Measurements from ENCODE around the gene TOM1.
A peak's percentile ranks its signal among the peaks of the same experiment; 100 is the strongest.

TOM1 gene

DNA sequence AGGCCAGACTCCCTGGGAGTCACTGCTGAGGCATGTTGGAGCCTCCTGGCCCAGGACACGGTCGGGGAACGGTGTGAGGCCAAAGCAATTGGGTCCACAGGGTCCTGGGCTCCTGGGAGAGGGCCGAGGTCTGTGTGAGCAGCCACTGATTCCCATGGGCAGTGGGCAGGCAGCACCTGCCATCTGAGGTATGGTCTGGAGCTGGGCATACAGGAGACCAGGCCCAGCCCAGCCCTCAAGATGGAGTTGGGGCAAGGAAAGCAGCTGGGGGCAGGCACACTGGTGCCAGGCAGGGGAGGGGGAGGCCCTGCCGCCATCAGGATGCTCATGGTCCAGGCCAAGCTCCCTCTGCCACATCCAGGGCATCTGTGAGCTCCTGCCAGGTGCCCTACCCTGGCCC is 49.0 kb downstream of the TOM1 start:
- H3K4me3 ChIP-seq (ENCODE audit: control insufficient read depth, low read depth, low read length), result no peak overlapping the region
- no peak for DNase-seq (ENCODE audit: low read depth)
- TF ChIP-seq, protein P1, sequence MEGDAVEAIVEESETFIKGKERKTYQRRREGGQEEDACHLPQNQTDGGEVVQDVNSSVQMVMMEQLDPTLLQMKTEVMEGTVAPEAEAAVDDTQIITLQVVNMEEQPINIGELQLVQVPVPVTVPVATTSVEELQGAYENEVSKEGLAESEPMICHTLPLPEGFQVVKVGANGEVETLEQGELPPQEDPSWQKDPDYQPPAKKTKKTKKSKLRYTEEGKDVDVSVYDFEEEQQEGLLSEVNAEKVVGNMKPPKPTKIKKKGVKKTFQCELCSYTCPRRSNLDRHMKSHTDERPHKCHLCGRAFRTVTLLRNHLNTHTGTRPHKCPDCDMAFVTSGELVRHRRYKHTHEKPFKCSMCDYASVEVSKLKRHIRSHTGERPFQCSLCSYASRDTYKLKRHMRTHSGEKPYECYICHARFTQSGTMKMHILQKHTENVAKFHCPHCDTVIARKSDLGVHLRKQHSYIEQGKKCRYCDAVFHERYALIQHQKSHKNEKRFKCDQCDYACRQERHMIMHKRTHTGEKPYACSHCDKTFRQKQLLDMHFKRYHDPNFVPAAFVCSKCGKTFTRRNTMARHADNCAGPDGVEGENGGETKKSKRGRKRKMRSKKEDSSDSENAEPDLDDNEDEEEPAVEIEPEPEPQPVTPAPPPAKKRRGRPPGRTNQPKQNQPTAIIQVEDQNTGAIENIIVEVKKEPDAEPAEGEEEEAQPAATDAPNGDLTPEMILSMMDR (conservative IDR thresholded peaks at IDR 0.05; ENCODE audit: control insufficient read depth, insufficient read depth, low read depth, low read length), result no peak

DNA sequence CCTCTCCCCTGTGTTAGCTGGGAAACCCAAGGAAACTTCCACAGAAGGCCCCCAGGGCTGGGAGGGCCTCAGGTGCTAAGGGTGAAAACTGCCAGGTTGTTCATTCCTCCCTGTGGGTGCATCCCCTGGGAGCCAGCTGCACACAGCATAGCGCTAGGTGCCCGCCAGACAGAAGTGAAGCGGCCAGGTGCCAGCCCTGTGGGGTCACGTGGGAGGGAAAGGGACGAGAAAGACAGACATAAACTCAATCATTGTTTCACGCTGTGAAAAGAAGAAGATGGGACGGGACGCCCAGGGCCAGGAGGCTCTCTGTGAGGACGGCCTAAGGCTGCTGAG is 49.6 kb downstream of the TOM1 start:
- TF ChIP-seq, protein P1 (conservative IDR thresholded peaks at IDR 0.05; ENCODE audit: control insufficient read depth, insufficient read depth, low read depth, low read length), result no peak
- H3K4me3 ChIP-seq (ENCODE audit: control insufficient read depth, low read depth, low read length), result no peak overlapping the region
- no peak for DNase-seq (ENCODE audit: low read depth)

GRCh38 chr22:35349704-35350538 is 50.2 kb downstream of the TOM1 start:
- TF ChIP-seq, protein P1 (conservative IDR thresholded peaks at IDR 0.05; ENCODE audit: control insufficient read depth, insufficient read depth, low read depth, low read length), result no peak
- DNase-seq (ENCODE audit: low read depth), result no peak
- H3K4me3 ChIP-seq (ENCODE audit: control insufficient read depth, low read depth, low read length), result no peak overlapping the region

DNA sequence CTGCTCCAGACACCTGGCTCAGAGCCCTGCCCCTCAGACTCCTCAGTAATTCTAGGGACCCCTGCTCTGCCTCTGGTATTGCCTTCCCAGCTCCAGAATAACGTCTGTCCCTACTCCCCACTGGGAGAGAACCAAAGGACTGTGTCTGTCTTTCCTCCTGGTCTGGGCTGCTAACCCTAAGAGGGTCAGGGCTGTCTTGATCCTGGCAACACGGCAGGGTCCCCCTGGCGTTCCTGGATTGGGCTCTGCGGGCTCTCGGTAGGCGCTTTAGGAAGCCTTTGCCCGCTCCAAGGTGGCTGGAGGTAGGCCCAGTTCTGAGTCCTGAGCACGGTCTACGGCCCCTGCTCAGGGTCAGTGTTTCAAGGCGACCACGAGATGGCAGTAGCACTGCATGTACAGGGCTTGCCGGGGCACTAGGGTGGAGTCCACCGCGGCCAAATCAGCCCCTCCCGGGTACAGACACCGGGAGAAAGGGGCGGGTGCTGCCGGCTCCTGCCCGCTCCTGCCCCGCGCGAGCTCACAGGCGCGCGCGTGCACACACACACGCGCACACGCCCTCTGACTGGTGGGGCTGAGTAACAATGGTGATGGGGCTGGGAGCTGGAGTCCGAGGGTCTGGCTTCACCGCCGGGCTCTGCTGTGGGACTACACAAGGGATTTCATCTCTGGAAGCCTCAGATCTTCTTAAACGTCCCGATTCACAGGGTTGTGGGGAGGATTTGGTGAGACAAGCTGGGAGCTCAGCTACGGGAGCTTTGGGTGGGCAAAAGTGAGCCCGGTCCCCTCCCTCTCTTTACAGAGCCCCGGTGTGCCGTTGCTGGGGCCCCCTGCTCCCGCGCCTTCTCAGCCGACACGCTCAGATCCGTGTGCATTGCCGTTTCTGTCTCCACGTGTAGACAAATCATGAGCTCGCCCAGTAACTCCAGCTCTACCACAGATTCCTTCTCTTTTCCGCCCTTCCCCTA is 51.1 kb downstream of the TOM1 start:
- DNase-seq (ENCODE audit: low read depth), result peak; percentile 91
- TF ChIP-seq, protein P1 (conservative IDR thresholded peaks at IDR 0.05; ENCODE audit: control insufficient read depth, insufficient read depth, low read depth, low read length), result peak; percentile 78
- H3K4me3 ChIP-seq (ENCODE audit: control insufficient read depth, low read depth, low read length), result peak overlapping the region; percentile 72

DNA sequence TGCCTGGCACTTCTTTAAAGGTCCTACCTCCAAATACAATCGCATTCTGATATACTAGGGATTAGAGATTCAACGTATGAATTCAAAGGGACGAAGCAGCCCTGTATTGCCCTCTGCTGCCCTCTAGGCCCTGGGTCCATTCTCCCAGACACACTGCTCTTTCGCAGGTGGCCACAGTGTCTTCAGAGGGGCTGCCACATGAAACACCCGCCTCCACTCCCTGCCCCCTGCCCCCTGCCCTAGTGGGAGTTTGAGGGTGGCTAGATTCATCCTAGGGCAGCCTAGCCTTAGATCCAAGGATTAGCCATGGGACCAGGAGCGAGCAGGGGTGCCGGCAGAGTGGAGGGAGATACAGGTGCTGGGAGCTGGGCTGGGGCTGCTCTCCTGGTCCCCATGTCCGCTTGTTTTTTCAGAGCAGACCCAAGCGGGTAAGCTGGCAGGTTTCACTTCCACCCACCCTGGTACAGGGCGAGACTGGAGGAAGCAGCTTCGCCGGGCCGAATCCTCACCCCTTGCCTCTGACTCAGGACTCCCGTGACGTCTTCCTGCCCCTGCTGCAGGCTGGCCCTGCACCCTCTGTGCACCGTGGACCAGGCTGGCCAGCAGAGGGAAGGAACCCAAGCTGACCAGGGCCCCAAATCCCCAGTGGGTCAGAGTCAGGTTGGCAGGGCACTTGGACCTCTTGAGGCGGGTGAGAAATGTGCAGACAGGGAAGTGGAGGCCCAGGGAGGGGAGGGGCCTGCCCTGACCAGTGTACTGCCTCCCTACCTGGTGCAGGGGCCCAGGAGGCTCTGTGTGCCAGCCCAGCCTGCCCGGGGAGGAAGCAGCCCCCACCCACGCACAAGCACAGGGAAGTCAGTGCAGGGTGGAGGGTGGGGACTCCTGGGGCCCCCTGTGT is 52.8 kb downstream of the TOM1 start:
- TF ChIP-seq, protein P1 (conservative IDR thresholded peaks at IDR 0.05; ENCODE audit: control insufficient read depth, insufficient read depth, low read depth, low read length), result peak; percentile 24
- H3K4me3 ChIP-seq (ENCODE audit: control insufficient read depth, low read depth, low read length), result no peak overlapping the region
- DNase-seq (ENCODE audit: low read depth), result peak; percentile 25

GRCh38 chr22:35353318-35353717 is 53.6 kb downstream of the TOM1 start:
- TF ChIP-seq, protein P1 (conservative IDR thresholded peaks at IDR 0.05; ENCODE audit: control insufficient read depth, insufficient read depth, low read depth, low read length), result no peak
- H3K4me3 ChIP-seq (ENCODE audit: control insufficient read depth, low read depth, low read length), result no peak overlapping the region
- no peak for DNase-seq (ENCODE audit: low read depth)
